Fibroblast of gingiva (primary cell): ENCODE data around the gene SYVN1.
A peak's percentile ranks its signal among the peaks of the same experiment; 100 is the strongest.
"Not testable (repeated sequence)": the region's sequence is repeated elsewhere in the genome, so short reads cannot be mapped to it uniquely, and the experiment has no call there.

ENCODE experiments used
- DNase-seq: peaks from one replicate; pipeline ENCODE4 v3.0.0-alpha.2; 2011; ENCODE audit warnings: low read depth

Gene SYVN1

GRCh38 chr11:65151331-65151899 is 17.1 kb upstream of the SYVN1 start:
- no peak for DNase-seq

DNA sequence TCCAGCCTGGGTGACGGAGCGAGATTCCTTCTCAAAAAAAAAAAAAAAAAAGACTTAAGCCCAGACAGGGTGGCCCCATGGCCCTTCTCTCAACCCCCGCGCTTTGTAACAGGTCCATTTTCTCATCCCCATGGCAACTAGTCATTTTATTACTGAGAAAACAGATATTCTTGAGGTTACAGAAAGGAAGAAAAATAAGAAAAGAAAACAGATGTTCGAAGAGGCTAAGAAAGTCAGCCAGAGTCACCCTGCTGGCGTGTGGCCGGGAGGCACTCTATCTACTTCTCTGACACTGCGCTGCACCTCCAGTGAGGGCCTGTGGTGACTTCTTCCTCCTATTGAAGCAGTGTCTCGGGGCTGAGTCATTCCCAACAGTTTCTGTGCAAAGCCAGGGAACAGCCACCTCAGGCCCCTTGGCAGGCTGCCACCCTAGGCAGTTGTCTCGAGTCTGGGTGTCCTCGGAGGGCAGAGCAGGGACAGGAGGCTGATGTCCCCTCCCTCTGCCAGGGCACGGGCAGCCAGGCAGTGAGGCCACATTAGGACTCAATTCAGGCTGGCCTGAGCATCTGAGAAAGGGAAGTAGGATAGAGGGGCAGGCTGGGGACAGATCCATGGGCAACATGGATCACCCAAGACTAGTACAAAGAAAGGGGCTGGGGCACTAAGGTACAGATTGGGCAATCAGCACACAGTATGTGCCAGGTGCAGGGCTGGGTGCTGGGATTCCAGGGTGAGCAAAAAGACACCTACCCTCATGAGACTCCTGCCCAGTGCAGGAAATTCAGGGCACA is 16.4 kb upstream of the SYVN1 start:
- peak; percentile 60 for DNase-seq

DNA sequence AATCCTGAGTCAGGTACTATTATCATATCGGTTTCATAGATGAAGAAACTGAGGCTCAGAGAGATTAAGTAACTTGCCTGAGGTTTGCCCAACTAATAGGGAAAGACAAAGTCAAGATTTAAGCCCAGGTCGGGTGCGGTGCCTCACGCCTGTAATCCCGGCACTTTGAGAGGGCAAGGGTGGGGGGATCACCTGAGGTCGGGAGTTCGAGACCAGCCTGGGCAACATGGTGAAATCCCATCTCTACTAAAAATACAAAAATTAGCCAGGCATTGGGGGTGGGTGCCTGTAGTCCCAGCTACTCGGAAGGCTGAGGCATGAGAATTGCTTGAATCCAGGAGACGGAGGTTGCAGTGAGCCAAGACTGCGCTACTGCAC is 15.8 kb upstream of the SYVN1 start:
- not testable (repeated sequence) for DNase-seq

DNA sequence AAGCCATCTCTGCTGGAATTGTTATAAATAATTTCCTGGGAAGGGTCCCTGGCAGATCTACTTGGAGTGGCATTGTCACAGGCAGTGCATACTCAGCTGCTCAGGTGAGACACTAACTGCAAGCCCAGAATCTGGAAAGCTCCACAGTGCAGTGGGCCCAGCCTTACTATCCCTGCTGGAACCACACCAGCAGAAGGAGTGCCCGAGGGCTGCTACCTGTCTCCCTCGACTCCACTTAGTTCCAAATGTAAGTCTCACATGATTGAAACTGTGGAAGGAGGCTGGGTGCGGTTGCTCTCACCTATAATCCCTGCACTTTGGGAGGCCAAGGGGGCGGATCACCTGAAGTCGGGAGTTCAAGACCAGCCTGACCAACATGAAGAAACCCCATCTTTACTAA is 14.3 kb upstream of the SYVN1 start:
- no peak for DNase-seq

GRCh38 chr11:65147352-65148075 is 13.2 kb upstream of the SYVN1 start:
- no peak for DNase-seq

DNA sequence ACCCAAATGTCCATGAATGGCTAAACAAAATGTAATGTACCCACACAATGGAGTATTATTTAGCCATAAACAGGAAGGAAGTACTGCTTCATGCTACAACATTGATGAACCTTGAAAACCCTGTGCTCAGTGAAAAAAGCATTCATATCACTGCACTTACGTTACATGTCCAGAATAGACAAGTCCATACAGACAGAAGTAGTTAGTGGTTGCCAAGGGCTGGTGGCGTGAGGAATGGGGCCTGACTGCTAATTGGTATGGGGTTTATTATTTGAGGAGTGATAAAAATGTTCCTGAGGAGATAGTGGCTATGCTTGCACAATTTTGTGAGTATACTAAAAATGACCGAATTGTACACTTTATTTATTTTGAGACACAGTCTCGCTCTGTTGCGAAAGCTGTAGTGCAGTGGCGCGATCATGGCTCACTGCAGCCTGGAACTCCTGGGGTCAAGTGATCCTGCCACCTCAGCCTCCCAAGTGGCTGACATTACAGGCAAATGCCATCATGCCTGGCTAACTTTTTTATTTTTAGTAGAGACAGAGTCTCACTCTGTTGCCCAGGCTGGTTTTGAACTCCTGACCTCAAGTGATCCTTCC is 7.7 kb upstream of the SYVN1 start:
- no peak for DNase-seq

DNA sequence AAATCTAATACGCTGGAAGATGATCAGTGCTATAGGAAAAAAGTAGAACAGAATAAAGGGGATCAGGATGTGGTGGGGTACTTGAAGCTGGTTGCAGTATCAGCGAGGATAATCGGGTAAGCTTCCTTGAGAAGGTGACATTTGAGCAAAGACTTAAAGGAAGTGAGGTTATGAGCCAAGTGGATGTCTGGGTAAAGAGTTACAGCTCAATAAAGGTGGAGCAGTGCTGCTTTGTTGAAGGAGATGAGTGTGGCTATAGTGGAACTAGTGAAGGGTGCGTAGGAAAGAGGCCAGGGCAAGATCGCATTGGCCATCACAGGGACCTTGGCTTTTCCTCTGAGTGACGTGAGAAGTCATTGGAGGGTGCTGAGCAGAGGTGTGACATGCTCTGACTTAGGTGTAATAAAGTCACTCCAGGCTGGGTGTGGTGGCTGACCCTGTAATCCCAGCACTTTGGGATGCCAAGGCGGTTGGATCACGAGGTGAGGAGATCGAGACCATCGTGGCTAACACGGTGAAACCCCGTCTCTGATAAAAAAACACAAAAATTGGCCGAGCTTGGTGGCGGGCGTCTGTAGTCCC is 2.3 kb upstream of the SYVN1 start:
- DNase-seq, result no peak

DNA sequence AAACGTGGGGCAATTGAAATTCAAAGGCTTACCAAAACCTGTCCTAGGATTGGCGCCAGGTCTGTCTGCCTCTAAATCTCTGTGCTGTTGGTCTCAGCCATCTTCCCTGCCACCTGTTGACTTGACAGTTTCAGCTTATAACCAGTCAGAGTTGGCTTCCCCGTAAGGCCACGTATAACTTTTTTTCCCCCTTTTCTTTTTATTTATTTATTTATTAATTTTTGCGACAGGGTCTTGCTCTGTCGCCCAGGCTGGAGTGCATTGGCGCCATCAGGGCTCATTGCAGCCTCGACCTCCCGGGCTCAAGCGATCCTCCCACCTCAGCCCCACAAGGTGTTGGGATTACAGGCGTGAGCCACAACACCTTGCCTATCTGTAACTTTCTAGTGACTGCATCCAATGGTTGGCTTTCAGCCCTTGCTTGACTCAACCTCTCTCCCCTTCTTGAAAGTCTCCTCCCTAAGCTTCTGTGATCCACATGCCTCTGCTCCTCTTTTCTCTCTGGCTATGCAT is 1.4 kb upstream of the SYVN1 start:
- no peak for DNase-seq

- DNase-seq, result peak; percentile 93
Measured at GRCh38 chr11:65134952-65135632, 773 bp upstream of the SYVN1 start.

GRCh38 chr11:65133724-65134123 is 595 bp downstream of the SYVN1 start:
- DNase-seq, result peak; percentile 62

DNA sequence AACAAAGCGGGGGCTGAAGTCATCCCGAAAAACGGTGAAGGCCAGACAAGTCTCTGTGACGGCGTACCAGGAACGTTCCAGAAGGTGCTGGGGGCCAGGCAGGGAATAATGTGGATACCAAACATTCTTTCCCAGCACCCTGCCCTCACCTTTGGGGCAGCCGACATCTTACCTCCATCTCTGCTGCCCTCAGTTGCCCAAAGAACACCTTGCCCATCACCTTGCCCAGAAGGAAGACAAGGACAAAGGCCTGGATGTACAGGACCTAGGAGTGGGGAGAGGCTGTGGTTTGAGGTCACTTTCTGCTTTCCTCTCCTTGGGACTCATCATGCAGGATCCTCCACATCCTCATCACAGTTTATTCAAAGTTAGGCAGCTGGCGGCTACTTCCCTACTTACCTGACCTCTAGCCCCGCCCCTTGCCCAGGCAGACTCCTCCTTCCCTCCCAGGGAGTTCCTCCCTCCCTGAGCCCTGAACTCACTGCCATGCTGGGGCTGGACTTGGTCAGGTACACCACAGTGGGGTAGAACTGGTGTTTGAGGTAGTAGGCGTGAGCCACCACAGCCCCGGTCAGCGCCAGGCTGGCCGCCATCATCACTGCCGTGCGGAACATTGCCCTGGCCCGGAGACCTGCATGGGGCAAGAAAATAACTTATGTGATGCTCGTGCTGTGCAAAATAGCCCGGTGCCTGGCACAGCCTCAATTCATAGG is 1.2 kb downstream of the SYVN1 start:
- DNase-seq, result no peak

- no peak for DNase-seq
Measured at GRCh38 chr11:65132238-65132987, 1.9 kb downstream of the SYVN1 start.

GRCh38 chr11:65131895-65132237 is 2.5 kb downstream of the SYVN1 start:
- no peak for DNase-seq

GRCh38 chr11:65131417-65131776 is 2.9 kb downstream of the SYVN1 start:
- DNase-seq, result no peak

GRCh38 chr11:65130631-65131416 is 3.5 kb downstream of the SYVN1 start:
- DNase-seq, result no peak

DNA sequence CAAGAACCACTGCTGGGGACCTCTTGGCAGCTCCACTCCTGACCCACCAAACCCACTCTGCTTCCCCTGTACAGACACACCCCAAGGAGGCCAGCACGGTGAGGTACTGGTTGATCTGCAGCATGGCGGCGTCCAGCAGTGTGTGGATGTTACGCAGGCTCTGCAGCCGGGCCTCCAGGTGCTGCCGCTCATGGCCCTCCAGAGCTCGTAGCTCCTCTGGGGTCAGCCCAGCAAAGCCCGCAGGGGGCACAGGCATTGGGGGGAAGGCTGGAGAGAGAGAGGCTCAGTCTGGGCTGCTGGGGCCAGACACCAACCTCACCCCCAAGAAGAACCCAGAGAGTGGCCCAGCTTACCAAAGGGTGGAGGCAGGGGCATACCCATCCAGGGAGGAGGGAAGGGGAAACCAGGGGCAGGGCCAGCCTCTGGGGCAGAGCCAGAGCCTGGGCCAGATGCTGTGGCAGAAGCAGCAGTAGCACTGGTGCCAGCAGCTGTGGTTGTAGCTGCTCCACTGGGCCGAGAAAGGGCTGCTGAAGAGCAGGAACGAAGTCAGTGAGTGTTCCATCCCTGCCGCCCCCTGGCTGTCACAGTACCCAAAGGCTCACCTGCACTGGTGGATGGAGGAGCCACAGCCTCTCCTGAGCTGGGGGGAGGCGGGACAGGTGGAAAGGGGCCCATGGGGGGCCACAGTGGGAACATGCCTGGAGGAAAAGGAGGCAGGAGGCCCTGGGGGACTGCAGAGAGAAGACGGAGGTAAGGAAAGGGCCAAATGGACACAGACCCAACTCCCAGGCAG is 4.5 kb downstream of the SYVN1 start:
- DNase-seq, result no peak

- DNase-seq, result no peak
Measured at GRCh38 chr11:65128182-65129145, 5.9 kb downstream of the SYVN1 start.
